Erythroblast (primary cell): ENCODE measurements around the gene ITGB7.

Experiments used
- GATA1 ChIP-seq: IDR thresholded peaks from 2 replicates; pipeline ENCODE4 v1.6.1; 2011; ENCODE audit warnings: low read depth, mild to moderate bottlenecking, control low read depth, low read length, moderate library complexity
- POLR2A ChIP-seq: IDR thresholded peaks from 2 replicates; pipeline ENCODE4 v1.6.1; 2011; ENCODE audit warnings: mild to moderate bottlenecking, low read length

- TF ChIP-seq GATA1, result no peak
- no peak for TF ChIP-seq POLR2A
Measured at GRCh38 chr12:53205747-53206419, 1.2 kb downstream of the ITGB7 start.
